K562 (cell line): ENCODE results near the gene HARS2. TPM values are rescaled to one million over a fixed set of nuclear protein-coding genes. Genes with fewer than 3 reads are reported as not detected.

Experiments used
- CEBPB ChIP-seq: fragments of 450-650 bp; IDR thresholded peaks from 2 replicates; pipeline ENCODE4 v1.6.1; 2016; ENCODE audit warnings: missing genetic modification characterization, missing compliant biosample characterization
- ESRRA ChIP-seq: fragments of 450-650 bp; IDR thresholded peaks from 2 replicates; pipeline ENCODE4 v1.6.1; 2014; ENCODE audit warnings: low read depth, mild to moderate bottlenecking, moderate library complexity, borderline replicate concordance
- HMGN3 ChIP-seq: IDR thresholded peaks from 2 replicates; pipeline ENCODE4 v1.6.1; 2011; ENCODE audit warnings: borderline replicate concordance, low read depth, mild to moderate bottlenecking, mixed read lengths, low read length; ENCODE audit not compliant: insufficient read length; ENCODE audit errors: extremely low read depth
- HNRNPL ChIP-seq: fragments of 200-400 bp; formaldehyde crosslinking; IDR thresholded peaks from 2 replicates; pipeline ENCODE4 v1.6.1; 2017; ENCODE audit warnings: low read depth, mild to moderate bottlenecking, low read length
- NFIX ChIP-seq: fragments of 250-450 bp; sonication (Bioruptor Pico); IDR thresholded peaks from 2 replicates; pipeline ENCODE4 v1.4.0; 2020; ENCODE audit warnings: low read depth, mild to moderate bottlenecking, moderate library complexity
- RUNX1 ChIP-seq: sonication (generic); IDR thresholded peaks from 2 replicates; pipeline ENCODE4 v1.6.1; 2016; ENCODE audit warnings: antibody characterized with exemption, low read depth
- SIN3A ChIP-seq, 2 experiments: fragments of 150-350 bp in 1 of 2; IDR thresholded peaks; 2 replicates each; pipeline ENCODE4 v1.6.1; 2011 to 2016; ENCODE audit warnings: borderline replicate concordance in 2 of 2, low read depth in 2 of 2, low read length in 2 of 2, mild to moderate bottlenecking in 2 of 2, moderate library complexity in 2 of 2; ENCODE audit not compliant: control insufficient read depth in 1 of 2
- TGIF2 ChIP-seq: sonication (generic); formaldehyde crosslinking; IDR thresholded peaks from 2 replicates; pipeline ENCODE4 v1.8.1; 2022; ENCODE audit warnings: mild to moderate bottlenecking, missing genetic modification reagents, moderate library complexity
- ZEB2 ChIP-seq: fragments of 450-650 bp; IDR thresholded peaks from 2 replicates; pipeline ENCODE4 v1.6.1; 2016
- ZNF121 ChIP-seq: sonication (generic); formaldehyde crosslinking; conservative IDR thresholded peaks from 2 replicates; pipeline ENCODE4 v1.8.0; 2022; ENCODE audit warnings: missing genetic modification reagents
- ZNF133 ChIP-seq: fragments of 250-450 bp; sonication (Bioruptor Pico); IDR thresholded peaks from 2 replicates; pipeline ENCODE4 v1.4.0; 2020; ENCODE audit warnings: mild to moderate bottlenecking
- ZNF165 ChIP-seq: fragments of 250-450 bp; sonication (Bioruptor Pico); IDR thresholded peaks from 2 replicates; pipeline ENCODE4 v1.4.0; 2020; ENCODE audit warnings: borderline replicate concordance
- ZNF584 ChIP-seq: fragments of 200-800 bp; sonication (Bioruptor generic); IDR thresholded peaks from 2 replicates; pipeline ENCODE4 v1.6.1; 2016; ENCODE audit warnings: low read depth, mild to moderate bottlenecking, missing genetic modification characterization, missing compliant biosample characterization
- polyA plus RNA-seq, 8 experiments: library from polyadenylated mRNA; depleted of rRNA in 4 of 8; stranded (reverse) in 5 of 8; unstranded in 3 of 8; fragments of >200 nt; fragmentation: Nextera tagmentation in 2 of 8; fragmentation: Illumina TruSeq in 1 of 8; extraction: Ambion mirVana in 2 of 8; extraction: Trizol in 1 of 8; gene quantifications; 2 replicates each; pipeline versions ENCODE4 v1.2.1 to v1.2.3, GENCODE V29; 2011 to 2014; ENCODE audit warnings: inconsistent platforms in 1 of 8, missing spikeins in 1 of 8
- total RNA-seq, 7 experiments: library from RNA; depleted of rRNA in 6 of 7; stranded (reverse); fragments of >200 nt in 6 of 7; fragmentation: Illumina TruSeq in 2 of 7; extraction: Trizol in 2 of 7; gene quantifications; 2 replicates each; pipeline versions ENCODE4 v1.2.1 to v1.2.3, GENCODE V29; 2011 to 2021; ENCODE audit warnings: low replicate concordance in 1 of 7
- TF ChIP-seq, protein P1 (sequence below), 2 experiments: fragments of 450-650 bp; IDR thresholded peaks; 2 replicates each; pipeline ENCODE4 v1.6.1; 2016; ENCODE audit warnings: mild to moderate bottlenecking in 2 of 2, borderline replicate concordance in 1 of 2, low read depth in 1 of 2, moderate library complexity in 1 of 2
- TF ChIP-seq, protein P2 (sequence below): fragments of 250-450 bp; sonication (Bioruptor Pico); IDR thresholded peaks from 2 replicates; pipeline ENCODE4 v1.5.0; 2021; ENCODE audit warnings: mild to moderate bottlenecking, borderline replicate concordance

Gene HARS2
- total and polyA plus RNA-seq, 9 of the 15 experiments (the other 6 are each of a cell fraction or from before 2014, with no cell fraction given) = 8.5 to 41.6 (median 27.1) TPM

DNA sequence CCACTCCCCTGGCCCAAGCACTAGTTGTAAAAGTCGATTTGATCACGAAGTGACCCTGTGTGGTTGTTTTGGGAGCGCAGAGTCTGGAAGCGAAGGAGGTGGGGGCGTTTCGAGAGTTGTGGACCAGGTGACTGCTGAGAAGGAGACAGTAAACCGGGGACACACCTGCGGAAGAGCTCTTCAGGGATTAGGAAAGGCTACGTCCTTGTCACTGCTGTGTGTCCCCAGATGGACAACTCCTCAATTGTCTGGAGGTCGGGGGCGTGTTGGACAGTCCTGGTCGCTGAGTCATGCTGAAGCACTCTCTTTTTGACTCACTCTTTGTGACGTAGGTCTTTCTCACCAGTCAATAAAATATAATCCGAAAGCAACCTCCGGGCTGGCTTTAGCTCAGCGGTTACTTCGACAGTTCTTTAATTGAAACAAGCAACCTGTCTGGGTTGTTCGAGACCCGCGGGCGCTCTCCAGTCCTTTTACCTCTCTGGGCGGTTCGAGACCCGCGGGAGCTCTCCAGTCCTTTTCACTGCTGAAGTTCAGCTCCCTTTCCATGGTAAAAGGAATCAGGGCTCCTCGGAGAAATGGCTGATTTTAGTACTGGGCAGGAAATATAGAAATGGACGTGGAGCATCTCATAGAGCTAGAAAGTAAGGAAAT is 19.8 kb downstream of the HARS2 start (continued):
- TF ChIP-seq, protein P1, sequence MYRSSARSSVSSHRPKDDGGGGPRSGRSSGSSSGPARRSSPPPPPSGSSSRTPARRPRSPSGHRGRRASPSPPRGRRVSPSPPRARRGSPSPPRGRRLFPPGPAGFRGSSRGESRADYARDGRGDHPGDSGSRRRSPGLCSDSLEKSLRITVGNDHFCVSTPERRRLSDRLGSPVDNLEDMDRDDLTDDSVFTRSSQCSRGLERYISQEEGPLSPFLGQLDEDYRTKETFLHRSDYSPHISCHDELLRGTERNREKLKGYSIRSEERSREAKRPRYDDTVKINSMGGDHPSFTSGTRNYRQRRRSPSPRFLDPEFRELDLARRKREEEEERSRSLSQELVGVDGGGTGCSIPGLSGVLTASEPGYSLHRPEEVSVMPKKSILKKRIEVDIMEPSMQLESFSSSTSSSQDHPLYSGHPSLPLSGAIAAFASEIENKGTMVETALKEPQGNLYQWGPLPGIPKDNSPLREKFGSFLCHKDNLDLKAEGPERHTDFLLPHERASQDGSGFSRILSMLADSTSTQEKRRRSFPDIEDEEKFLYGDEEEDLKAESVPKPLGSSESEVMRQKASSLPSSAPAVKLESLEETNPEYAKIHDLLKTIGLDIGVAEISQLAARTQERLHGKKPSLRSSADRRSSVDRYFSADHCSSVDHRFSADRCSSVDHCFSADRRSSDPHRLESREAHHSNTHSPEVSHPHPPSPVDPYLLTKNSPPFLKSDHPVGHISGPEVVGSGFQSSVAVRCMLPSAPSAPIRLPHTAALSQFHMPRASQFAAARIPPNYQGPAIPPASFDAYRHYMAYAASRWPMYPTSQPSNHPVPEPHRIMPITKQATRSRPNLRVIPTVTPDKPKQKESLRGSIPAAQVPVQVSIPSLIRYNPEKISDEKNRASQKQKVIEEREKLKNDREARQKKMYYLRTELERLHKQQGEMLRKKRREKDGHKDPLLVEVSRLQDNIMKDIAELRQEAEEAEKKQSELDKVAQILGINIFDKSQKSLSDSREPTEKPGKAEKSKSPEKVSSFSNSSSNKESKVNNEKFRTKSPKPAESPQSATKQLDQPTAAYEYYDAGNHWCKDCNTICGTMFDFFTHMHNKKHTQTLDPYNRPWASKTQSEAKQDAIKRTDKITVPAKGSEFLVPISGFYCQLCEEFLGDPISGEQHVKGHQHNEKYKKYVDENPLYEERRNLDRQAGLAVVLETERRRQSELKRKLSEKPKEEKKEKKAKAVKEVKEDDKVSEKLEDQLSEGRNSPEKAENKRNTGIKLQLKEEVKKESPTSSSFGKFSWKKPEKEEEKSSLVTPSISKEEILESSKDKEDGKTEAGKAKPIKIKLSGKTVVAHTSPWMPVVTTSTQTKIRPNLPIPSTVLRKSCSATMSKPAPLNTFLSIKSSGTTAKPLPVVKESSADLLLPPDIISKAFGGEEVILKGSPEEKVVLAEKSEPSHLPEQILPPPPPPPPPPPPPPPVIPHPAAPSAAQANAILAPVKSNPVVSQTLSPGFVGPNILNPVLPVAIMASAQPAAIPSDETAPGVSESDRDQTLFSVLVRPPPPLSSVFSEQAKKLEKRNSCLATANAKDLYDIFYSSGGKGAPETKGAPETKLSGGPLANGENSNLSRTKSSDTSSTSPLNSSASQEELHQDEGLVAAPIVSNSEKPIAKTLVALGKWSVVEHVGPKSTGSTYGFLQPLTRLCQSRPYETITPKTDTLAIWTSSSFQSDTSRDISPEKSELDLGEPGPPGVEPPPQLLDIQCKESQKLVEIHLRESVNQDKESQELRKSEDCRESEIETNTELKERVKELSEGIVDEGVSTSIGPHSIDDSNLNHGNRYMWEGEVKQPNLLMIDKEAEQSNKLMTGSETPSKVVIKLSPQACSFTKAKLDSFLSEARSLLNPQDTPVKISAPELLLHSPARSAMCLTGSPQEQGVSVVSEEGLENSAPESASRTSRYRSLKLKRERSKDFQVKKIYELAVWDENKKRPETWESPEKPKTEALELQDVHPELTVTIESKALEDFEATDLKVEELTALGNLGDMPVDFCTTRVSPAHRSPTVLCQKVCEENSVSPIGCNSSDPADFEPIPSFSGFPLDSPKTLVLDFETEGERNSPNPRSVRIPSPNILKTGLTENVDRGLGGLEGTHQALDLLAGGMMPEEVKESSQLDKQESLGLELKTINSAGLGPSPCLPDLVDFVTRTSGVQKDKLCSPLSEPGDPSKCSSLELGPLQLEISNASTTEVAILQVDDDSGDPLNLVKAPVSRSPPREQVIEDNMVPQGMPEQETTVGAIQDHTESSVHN (IDR thresholded peaks at IDR 0.05; ENCODE audit: borderline replicate concordance in 1 of 2, low read depth in 1 of 2) = peak in 1 of 2 experiments; percentile 58; a peak in 1 of 4 replicates
- TF ChIP-seq ZNF133 (no peak), ZEB2 (peak; percentile 99), ZNF584 (CRISPR knock-in tag) (no peak), ZNF121 (no peak), HMGN3 (no peak), ZNF165 (CRISPR knock-in tag) (no peak), SIN3A (IDR thresholded peaks at IDR 0.05; ENCODE audit: borderline replicate concordance in 2 of 2, control insufficient read depth in 1 of 2, low read depth in 2 of 2, low read length in 2 of 2) (peak; percentile 27 to 73; a peak in 3 of 4 replicates), TGIF2 (CRISPR knock-in tag) (no peak; the same call in 1 of the 2 replicates), ESRRA (peak; percentile 81), CEBPB (no peak; the same call in 1 of the 2 replicates), NFIX (CRISPR knock-in tag) (no peak), RUNX1 (no peak), HNRNPL (no peak)
- TF ChIP-seq, protein P2, sequence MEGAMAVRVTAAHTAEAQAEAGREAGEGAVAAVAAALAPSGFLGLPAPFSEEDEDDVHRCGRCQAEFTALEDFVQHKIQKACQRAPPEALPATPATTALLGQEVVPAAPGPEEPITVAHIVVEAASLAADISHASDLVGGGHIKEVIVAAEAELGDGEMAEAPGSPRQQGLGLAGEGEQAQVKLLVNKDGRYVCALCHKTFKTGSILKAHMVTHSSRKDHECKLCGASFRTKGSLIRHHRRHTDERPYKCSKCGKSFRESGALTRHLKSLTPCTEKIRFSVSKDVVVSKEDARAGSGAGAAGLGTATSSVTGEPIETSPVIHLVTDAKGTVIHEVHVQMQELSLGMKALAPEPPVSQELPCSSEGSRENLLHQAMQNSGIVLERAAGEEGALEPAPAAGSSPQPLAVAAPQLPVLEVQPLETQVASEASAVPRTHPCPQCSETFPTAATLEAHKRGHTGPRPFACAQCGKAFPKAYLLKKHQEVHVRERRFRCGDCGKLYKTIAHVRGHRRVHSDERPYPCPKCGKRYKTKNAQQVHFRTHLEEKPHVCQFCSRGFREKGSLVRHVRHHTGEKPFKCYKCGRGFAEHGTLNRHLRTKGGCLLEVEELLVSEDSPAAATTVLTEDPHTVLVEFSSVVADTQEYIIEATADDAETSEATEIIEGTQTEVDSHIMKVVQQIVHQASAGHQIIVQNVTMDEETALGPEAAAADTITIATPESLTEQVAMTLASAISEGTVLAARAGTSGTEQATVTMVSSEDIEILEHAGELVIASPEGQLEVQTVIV (CRISPR knock-in tag) = no peak
